ENCODE measurements around the gene RPS19.

Gene RPS19

GRCh38 chr19:41879080-41879479 is 19.0 kb downstream of the RPS19 start:
- no peak for DNase-seq (ENCODE audit: low read depth in 2 of 2)

DNA sequence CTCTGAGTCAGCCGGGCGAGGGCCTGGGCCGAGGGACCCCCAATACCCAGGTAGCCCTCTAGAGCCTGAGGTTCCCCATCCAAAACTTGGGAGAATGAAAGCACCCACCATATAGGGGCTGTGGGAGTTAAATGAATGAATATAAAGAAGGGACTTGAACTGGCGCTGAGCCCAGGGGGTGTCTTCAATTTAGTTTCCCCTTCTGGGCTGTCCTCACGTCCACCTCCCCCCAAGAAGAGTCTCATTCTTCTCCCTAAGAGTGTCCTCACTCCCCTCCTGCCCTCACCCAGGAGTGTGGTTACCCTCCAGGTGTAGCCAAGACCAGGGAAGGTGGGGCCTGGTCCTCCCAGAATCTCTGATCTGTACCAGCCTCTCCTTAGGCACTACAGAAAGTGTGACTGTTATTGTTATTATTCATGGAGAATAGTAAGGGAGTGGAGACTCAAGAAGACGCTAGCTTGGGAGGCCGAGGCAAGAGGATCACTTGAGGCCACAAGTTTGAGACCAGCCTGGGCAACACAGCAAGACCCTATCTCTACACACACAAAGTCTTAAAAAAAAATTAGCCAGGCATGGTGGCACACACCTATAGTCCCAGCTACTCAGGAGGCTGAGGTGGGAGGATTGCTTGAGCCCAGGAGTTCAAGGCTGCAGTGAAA is 19.7 kb downstream of the RPS19 start:
- DNase-seq (ENCODE audit: low read depth in 2 of 2), result no peak

DNA sequence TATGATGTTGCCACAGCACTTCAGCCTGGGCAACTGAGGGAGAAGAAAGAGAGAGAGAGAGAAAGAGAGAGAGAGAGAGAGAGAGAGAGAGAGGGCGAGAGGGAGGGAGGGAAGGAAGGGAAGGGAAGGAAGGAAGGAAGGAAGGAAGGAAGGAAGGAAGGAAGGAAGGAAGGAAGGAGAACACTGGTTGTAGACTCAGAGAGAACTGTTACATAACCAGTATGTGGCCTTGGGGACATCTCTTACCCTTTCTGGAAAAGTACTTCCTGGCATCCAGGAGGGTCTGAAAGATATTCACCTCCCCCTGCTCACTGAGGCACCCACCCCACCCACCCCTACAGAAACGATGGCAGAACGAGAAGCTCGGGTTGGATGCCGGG is 20.3 kb downstream of the RPS19 start:
- DNase-seq (ENCODE audit: low read depth in 2 of 2), result no peak

DNA sequence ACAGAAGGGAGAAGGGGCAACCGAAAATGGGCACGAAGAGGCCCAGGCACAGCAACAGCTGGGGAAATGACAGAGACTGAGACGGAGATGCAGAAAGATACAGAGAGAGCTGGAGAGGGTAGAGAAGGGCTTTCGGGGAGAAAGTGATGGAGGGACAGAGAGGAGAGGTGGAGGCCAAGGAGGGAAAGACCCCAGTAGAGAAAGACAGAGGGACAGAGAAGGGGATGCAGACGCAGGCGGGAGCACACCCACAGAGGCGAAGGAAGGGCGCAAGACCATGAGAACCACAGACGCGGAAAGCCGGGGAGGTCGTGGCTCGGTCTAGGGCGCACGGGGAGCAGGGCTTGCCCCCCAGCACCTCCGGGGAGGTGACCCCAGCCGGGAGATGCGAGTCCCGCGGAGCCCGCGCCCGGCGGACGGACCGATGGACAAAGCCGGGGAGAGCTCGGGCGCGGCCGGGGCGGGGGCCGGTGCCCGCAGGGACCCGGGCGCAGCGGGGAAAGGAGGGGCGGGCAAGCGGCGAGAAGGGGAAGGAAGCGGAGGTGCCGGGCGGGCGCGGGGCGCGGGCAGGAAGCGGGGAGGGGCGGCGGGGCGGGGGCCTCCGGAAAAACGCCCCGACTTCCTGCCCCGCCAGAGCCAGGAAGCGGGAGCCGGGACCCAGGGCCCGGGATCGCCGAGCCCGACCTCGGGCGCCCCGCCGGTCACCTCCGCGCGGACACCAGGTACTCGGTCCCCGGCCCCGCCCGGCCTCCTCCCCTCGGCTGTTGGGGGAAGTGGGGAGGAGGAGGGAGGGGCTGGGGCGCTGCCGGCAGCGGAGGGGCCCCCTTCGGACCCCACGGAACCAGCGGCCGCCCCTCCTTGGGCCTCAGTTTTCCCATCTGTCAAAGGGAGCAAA is 22.8 kb downstream of the RPS19 start, which contains the start of gene ARHGEF1:
Gene ARHGEF1 (plus strand): TSS at position 617 of the 895 bp plus-strand sequence. CDS start 4,899 bp downstream, outside the sequence.
- DNase-seq (ENCODE audit: low read depth in 2 of 2), result no peak

- DNase-seq (ENCODE audit: low read depth in 2 of 2), result no peak
Measured at GRCh38 chr19:41883463-41883820, 23.4 kb downstream of the RPS19 start.

- peak; percentile 93 to 94 for DNase-seq (ENCODE audit: low read depth in 2 of 2)
Measured at GRCh38 chr19:41883821-41884733, 24.0 kb downstream of the RPS19 start.

DNA sequence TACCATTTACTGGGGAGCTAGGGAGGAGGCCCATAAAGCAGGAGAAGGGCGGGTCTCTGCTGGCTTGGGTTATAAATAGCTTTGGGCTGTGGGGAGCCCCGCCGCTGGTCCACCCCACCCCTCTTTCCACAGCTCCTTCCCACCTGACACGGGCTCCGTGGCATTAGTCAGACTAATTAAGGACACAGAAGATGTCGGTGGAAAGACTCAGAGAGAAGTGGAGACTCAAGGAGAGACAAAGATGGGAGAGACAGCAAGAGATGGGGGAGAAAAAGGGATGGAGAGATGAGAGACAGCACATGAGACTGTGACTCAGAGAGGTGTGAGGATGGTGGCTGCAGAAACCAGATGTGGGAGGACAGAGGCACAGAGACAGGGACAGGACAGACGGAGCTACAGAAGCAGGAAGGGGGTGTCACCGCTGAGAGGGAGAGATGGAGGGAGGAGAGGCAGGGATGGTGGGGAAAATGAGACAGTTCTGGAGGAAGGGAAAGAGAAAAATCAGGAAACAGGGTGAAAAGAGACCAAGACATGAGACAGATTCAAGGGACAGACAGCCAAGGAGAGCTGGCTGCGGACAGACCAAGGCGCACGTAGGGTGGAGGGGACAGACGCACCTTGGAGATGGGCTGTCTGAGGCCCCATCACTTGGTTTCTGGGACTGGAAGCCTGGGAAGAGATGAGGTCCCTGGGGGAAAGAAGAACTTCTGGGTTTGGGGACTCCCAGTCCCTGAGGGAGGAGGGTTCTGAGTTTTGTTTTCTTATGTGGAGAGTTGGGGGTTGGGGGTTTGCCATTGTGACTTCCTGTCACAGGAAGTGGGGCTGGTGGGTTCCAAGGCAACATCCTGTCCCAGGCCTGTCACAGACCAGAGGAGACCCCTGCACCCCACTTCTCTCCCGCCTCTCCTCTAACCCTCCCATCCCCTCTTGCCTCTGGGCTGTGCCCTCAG is 27.0 kb downstream of the RPS19 start:
- DNase-seq (ENCODE audit: low read depth in 2 of 2), result peak; percentile 54 to 64

DNA sequence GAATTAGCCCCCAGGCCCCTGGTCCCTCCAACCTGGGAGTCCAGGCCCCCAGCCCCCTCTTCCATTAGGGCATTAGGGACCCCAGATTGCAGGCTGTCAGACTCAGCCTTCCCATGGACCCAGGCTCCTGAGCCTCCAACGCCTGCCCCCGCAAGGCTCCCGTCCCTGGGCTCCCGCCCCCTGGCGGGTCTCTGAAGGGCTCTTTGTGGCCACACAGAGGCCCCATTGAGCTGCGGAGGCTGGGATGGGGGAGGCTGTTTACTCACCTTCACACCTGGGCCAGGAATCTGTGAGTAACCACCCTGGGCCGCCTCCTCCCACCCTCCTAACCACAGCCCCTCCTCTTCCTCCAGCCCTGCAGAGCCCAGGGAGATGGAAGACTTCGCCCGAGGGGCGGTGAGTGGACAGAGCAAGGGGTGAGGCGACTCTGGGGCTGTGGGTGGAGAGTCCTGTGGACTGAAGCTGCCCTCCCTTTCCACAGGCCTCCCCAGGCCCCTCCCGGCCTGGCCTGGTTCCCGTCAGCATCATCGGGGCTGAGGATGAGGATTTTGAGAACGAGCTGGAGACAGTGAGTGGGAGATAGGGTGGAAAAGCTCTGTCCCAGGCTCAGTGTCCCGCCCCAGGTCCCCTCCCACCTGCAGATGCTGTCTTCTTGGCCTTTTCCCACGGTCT is 27.8 kb downstream of the RPS19 start:
- DNase-seq (ENCODE audit: low read depth in 2 of 2), result peak; percentile 79 to 88

GRCh38 chr19:41888926-41889325 is 28.9 kb downstream of the RPS19 start:
- DNase-seq (ENCODE audit: low read depth in 2 of 2), result no peak

- DNase-seq (ENCODE audit: low read depth in 2 of 2), result no peak
Measured at GRCh38 chr19:41889896-41890295, 29.8 kb downstream of the RPS19 start.

GRCh38 chr19:41890936-41891335 is 30.9 kb downstream of the RPS19 start:
- DNase-seq (ENCODE audit: low read depth in 2 of 2), result no peak

DNA sequence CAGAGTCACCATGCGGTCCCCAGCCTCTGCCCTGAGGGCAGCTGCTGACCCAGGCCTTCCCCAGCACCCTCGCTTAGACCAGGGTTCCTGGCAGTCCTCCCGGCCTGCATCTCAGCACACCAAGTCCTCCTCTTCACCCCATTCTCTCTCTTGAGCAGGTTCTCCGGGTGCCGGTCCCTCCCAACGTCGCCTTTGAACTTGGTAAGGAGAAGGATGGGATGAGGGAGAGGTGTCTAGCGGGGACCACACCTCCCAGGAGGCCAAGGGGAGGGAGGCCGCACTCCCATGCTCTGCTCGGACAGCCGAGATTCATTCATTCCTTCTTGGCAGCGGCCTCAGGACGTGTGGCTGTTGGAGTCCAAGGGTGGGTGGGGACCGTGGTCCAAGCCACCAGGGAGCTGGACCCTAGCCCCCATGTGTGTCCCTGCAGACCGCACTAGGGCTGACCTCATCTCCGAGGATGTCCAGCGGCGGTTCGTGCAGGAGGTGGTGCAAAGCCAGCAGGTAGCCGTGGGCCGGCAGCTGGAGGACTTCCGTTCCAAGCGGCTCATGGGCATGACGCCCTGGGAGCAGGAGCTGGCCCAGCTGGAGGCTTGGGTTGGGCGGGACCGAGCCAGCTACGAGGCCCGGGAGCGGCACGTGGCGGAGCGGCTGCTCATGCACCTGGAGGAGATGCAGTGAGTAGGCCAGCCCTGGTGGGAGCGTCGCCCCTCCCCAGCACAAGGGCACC is 32.3 kb downstream of the RPS19 start:
- no peak for DNase-seq (ENCODE audit: low read depth in 2 of 2)

GRCh38 chr19:41893899-41894298 is 33.8 kb downstream of the RPS19 start:
- no peak for DNase-seq (ENCODE audit: low read depth in 2 of 2)

DNA sequence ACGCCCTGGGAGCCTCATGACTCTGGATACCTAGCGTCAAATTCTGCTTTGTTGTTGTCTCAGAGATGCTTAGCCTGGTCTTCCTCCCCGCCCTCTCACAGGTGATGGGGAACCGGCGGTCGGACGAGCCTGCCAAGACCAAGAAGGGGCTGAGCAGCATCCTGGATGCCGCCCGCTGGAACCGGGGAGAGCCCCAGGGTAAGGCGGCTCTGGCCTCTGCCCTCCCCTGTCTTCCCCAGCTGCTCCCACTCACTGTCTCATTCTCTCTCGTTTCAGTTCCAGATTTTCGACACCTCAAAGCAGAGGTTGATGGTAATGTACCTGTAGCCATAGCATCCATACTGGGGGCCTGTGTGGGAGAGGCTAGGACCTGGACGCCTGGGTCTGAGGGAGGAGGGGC is 34.3 kb downstream of the RPS19 start:
- DNase-seq (ENCODE audit: low read depth in 2 of 2), result no peak

GRCh38 chr19:41895745-41896580 is 35.9 kb downstream of the RPS19 start:
- DNase-seq (ENCODE audit: low read depth in 2 of 2), result no peak

DNA sequence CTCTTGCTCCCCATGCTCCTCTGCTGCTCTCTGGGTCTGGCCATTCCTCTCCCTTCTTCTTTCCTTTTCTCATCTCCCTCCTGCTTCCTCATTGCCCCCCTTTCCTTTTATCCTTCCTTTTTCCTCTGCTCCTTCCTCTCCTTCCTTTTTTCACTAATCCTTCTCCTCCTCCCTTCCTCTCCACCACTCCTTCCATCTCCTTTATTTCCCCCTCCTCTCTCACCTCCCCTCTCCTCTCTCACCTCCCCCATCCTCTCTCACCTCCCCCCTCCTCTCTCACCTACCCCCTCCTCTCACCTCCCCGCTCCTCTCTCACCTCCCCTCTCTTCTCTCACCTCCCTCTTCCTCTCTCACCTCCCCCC is 36.5 kb downstream of the RPS19 start:
- DNase-seq (ENCODE audit: low read depth in 2 of 2), result no peak

GRCh38 chr19:41897181-41897580 is 37.1 kb downstream of the RPS19 start:
- no peak for DNase-seq (ENCODE audit: low read depth in 2 of 2)

DNA sequence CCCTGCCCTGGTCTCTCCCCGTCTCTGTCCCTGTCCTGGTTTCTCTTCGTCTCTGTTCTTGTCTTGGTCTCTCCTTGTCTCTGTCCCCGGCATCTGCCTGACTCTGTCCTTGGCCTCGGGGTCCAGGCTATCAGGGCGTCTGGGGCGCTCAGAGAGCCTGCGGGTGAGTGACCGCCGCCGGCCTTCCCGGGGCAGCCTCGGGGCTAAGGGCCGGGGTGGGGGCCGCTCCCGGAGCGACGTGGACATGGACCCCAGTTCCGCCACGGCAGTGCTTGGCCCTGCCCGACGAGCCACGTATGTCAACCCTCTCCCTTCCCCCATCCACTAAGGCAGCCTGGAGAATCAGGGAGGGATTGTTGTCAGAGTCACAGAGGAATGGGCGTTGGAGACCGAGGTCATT is 37.8 kb downstream of the RPS19 start:
- DNase-seq (ENCODE audit: low read depth in 2 of 2), result no peak

DNA sequence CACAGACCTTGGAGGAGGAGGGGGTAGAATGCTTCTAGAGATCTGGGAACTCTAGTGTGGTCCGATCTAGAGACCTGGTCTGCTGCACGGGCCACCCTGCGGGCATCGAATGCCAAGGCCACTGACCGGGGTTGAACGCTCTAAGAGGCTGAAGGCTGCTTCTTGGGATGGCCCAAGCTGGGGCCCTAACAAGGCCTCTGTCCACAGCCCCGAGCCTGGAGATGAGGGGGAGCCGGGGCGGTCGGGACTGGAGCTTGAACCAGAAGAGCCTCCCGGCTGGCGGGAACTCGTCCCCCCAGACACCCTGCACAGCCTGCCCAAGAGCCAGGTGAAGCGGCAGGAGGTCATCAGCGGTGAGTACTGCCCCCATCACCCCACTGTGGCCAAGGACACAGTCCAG is 38.2 kb downstream of the RPS19 start:
- DNase-seq (ENCODE audit: low read depth in 2 of 2), result no peak

Measured in stimulated activated CD8-positive, alpha-beta memory T cell treated with anti-CD3 and anti-CD28 coated beads, Interleukin-15, amount 100 ng/mL, for 48 hours (primary cell).